CD4-positive, alpha-beta T cell (primary cell): ENCODE data around the gene GCLC. TPM values are rescaled to one million over a fixed set of nuclear protein-coding genes. Genes with fewer than 3 reads are reported as not detected.
A peak's percentile ranks its signal among the peaks of the same experiment; 100 is the strongest.

Source experiments
- ATAC-seq: fragments of 200-7000 bp; cut with Tn5 transposase; one replicate; pipeline ENCODE4 v1.10.0; 2022; ENCODE audit warnings: mild to moderate bottlenecking; ENCODE audit not compliant: poor library complexity
- CTCF ChIA-PET: fragments of 350-600 bp; sonication (Branson Sonifier 250); formaldehyde crosslinking; loops from one replicate; lab custom pipeline; 2021; ENCODE audit warnings: antibody characterized with exemption, inconsistent platforms; lab: Charles Lee
- POLR2A ChIA-PET: fragments of 350-600 bp; sonication (Branson Sonifier 250); formaldehyde crosslinking; loops from one replicate; lab custom pipeline; 2021; ENCODE audit warnings: antibody characterized with exemption, inconsistent platforms; lab: Charles Lee
- DNase-seq, 14 experiments: peaks; one replicate each; pipeline ENCODE4 v3.0.0-alpha.2; 2013 to 2020; ENCODE audit warnings: mixed read lengths in 2 of 14
- H3K27ac ChIP-seq, 2 donors: one replicate each; pipeline versions ENCODE4 v1.5.1 to v1.7.0; 2013; ENCODE audit warnings: low read length in 2 of 2, low read depth in 1 of 2, mild to moderate bottlenecking in 1 of 2
- H3K27me3 ChIP-seq, 2 experiments: 1 replicate in 1 of 2; 2 replicates in 1 of 2; pipeline versions ENCODE4 v1.6.1 to v1.7.0; 2013; ENCODE audit warnings: low read length in 2 of 2, control low read depth in 1 of 2, mild to moderate bottlenecking in 1 of 2, moderate library complexity in 1 of 2; ENCODE audit not compliant: insufficient read depth in 2 of 2, control insufficient read depth in 1 of 2
- H3K36me3 ChIP-seq: one replicate; pipeline ENCODE4 v1.6.1; 2013; ENCODE audit warnings: low read length, control low read depth; ENCODE audit not compliant: insufficient read depth
- H3K4me1 ChIP-seq: one replicate; pipeline ENCODE4 v1.6.1; 2013; ENCODE audit warnings: low read length, control low read depth; ENCODE audit not compliant: insufficient read depth
- H3K4me3 ChIP-seq: one replicate; pipeline ENCODE4 v1.5.1; 2013; ENCODE audit warnings: mild to moderate bottlenecking, low read length, moderate library complexity
- H3K9me3 ChIP-seq, 2 experiments: 1 replicate in 1 of 2; 2 replicates in 1 of 2; pipeline versions ENCODE4 v1.6.1 to v1.7.0; 2013; ENCODE audit warnings: low read length in 2 of 2, mild to moderate bottlenecking in 2 of 2, control low read depth in 1 of 2, moderate library complexity in 1 of 2; ENCODE audit not compliant: control insufficient read depth in 1 of 2, insufficient read depth in 1 of 2
- H3K27ac Mint-ChIP-seq: one replicate; pipeline ENCODE4 v1.8.0; 2020; ENCODE audit warnings: mixed read lengths
- H3K27me3 Mint-ChIP-seq: one replicate; pipeline ENCODE4 v1.8.0; 2021; ENCODE audit warnings: mixed read lengths
- H3K36me3 Mint-ChIP-seq: one replicate; pipeline ENCODE4 v1.8.0; 2021; ENCODE audit warnings: low read depth, mixed read lengths
- H3K4me1 Mint-ChIP-seq: one replicate; pipeline ENCODE4 v1.8.0; 2021; ENCODE audit warnings: low read depth, mixed read lengths
- H3K4me3 Mint-ChIP-seq: one replicate; pipeline ENCODE4 v1.8.0; 2020; ENCODE audit warnings: mild to moderate bottlenecking, mixed read lengths
- H3K9me3 Mint-ChIP-seq: one replicate; pipeline ENCODE4 v1.8.0; 2020; ENCODE audit warnings: mixed read lengths
- CTCF ChIP-seq: fragments of 200-600 bp; IDR thresholded peaks from one replicate; pipeline ENCODE4 v1.8.0; 2022; ENCODE audit warnings: antibody characterized with exemption, mild to moderate bottlenecking
- intact Hi-C, 2 experiments: fragments of 100-400 bp; cut with DNase I in 1 of 2; cut with micrococcal nuclease in 1 of 2; formaldehyde crosslinking; loops; one replicate each; pipeline versions ENCODE4 v1.15.1 to v1.9.0; 2023 to 2025; cut with DNase I, micrococcal nuclease
- total RNA-seq, 174 experiments: library from RNA in 2 of 174; stranded (reverse) in 2 of 174; gene quantifications; one replicate each; pipeline ENCODE4 v1.2.3 and lab custom pipeline; 2021 to 2026

Gene GCLC
- total RNA-seq, 2 experiments from 2014 or later = 8.9 to 10.1 TPM

- no peak overlapping the region for H3K27ac Mint-ChIP-seq
- H3K4me1 Mint-ChIP-seq = no peaks in the 10 kb centered on the region
- no peaks in the 10 kb centered on the region for H3K36me3 ChIP-seq
- DNase-seq (no peak), ATAC-seq (no peak)
- H3K9me3 Mint-ChIP-seq = no peaks in the 10 kb centered on the region
- no peaks in the 10 kb centered on the region for H3K4me1 ChIP-seq
- no peaks in the 10 kb centered on the region for H3K27me3 Mint-ChIP-seq
- CTCF ChIA-PET = no interaction called here
- H3K36me3 Mint-ChIP-seq = no peaks in the 10 kb centered on the region
- H3K9me3 ChIP-seq = no peaks in the 10 kb centered on the region
- H3K27me3 ChIP-seq = no peaks in the 10 kb centered on the region
- POLR2A ChIA-PET = no interaction called here
- H3K27ac ChIP-seq = no peak overlapping the region
- no peak overlapping the region for H3K4me3 ChIP-seq
- intact Hi-C loops = no loop called here
- no peak for TF ChIP-seq CTCF
- H3K4me3 Mint-ChIP-seq = no peak overlapping the region
Measured at GRCh38 chr6:53461696-53462095, 83.2 kb downstream of the GCLC start.

- ChIA-PET POLR2A (no interaction called here), CTCF (no interaction called here)
- Histone ChIP-seq H3K4me3 (no peak overlapping the region), H3K27ac (no peak overlapping the region), H3K4me1 (no peaks in the 10 kb centered on the region), H3K9me3 (no peaks in the 10 kb centered on the region), H3K27me3 (no peaks in the 10 kb centered on the region), H3K36me3 (no peaks in the 10 kb centered on the region)
- Mint-ChIP-seq H3K36me3 (no peaks in the 10 kb centered on the region), H3K9me3 (no peaks in the 10 kb centered on the region), H3K4me1 (no peaks in the 10 kb centered on the region), H3K27me3 (no peaks in the 10 kb centered on the region), H3K4me3 (no peak overlapping the region), H3K27ac (no peak overlapping the region)
- intact Hi-C loops = no loop called here
- DNase-seq (peak in 1 of 14 experiments; percentile 23), ATAC-seq (no peak)
- no peak for TF ChIP-seq CTCF
Measured at GRCh38 chr6:53461041-53461656, 83.8 kb downstream of the GCLC start.

- DNase-seq (no peak), ATAC-seq (no peak)
- H3K4me1 ChIP-seq = no peaks in the 10 kb centered on the region
- no peak overlapping the region for H3K4me3 ChIP-seq
- Mint-ChIP-seq H3K9me3 (no peaks in the 10 kb centered on the region), H3K36me3 (no peaks in the 10 kb centered on the region), H3K4me3 (no peak overlapping the region), H3K27ac (no peak overlapping the region), H3K4me1 (no peaks in the 10 kb centered on the region), H3K27me3 (no peaks in the 10 kb centered on the region)
- no peaks in the 10 kb centered on the region for H3K27me3 ChIP-seq
- no peak overlapping the region for H3K27ac ChIP-seq
- ChIA-PET POLR2A (no interaction called here), CTCF (interaction anchor here (1.2 kb wide), 1 partner anchor 16 kb away, joined by 3 read pairs; no protein-coding TSS in a partner anchor)
- no peak for TF ChIP-seq CTCF
- H3K36me3 ChIP-seq = no peaks in the 10 kb centered on the region
- H3K9me3 ChIP-seq = peaks cover 0 to 7% of the 10 kb centered on the region in 2 experiments
- intact Hi-C loops = no loop called here
Measured at GRCh38 chr6:53458105-53458866, 86.6 kb downstream of the GCLC start.
